GM19397 (cell line): Measurements from ENCODE around the gene MPZL1.
"Not testable (repeated sequence)": the region's sequence is repeated elsewhere in the genome, so short reads cannot be mapped to it uniquely, and the experiment has no call there.

ENCODE experiments used
- ATAC-seq: cut with Tn5 transposase; IDR thresholded peaks from one replicate; pipeline ENCODE4 v1.9.1; 2021; ENCODE audit warnings: mild to moderate bottlenecking, moderate library complexity; ENCODE audit not compliant: unreplicated experiment

MPZL1 gene

DNA sequence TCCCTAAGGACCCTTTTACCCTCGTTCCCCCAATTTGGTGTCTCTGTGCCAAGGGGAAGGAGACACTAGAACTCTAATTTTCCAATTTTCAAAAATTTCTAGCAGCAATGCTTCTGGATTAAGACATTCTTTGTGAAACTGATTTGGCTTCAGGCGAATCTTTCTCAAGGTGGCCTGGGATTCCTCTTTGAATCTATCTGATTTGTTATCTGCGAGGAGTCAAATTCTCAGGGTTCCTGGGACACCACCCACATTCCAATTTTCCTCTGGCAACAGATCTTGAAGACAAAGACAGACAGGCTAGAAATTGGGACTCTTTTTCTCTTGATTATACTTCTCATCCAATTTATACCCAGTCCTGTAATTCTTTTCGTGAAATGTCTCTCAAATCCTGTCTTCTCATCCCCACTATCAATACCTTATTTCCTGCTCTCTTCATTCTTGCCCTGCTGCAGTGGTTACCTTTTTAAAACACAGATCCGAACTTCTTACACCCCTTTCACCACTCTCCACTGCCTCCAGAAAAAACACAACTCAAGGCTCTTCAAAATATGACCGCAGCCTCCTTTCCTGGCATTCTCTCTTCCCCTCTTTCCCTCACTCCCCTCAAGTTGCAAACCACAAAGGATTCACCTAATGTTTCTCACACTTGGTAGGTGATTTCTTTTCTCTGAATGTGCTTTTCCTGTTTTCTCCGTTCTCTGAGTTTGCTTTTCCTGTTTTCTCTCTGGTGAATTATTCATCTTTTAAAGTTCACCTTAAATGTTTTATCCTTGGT, 2.7 kb upstream of the MPZL1 start:
- ATAC-seq = no peak

GRCh38 chr1:167719715-167720421, 1.9 kb upstream of the MPZL1 start:
- ATAC-seq = not testable (repeated sequence)

GRCh38 chr1:167720965-167721616, 691 bp upstream of the MPZL1 start:
- ATAC-seq = no peak

GRCh38 chr1:167722152-167722869, 529 bp downstream of the MPZL1 start:
- ATAC-seq = peak; percentile 31

DNA sequence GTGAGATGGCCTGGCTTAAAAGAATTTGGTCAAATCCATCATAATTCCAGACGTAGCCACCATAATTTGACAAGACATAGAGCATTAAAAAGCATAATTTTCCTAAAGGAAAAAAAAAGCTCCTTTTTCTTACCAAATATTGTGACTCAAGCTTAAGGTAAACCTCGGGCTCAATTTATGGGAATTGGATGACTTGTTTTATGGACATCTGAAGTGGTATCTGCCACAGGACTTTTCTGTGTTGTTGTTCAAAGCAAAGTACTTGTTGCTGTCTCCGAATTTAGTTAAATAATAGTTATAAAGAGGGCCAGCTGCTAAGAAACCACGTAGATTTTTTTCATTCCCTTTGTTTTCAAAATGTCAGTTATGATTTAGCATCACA, 1.1 kb downstream of the MPZL1 start:
- no peak for ATAC-seq

GRCh38 chr1:167723707-167724323, 2.0 kb downstream of the MPZL1 start:
- ATAC-seq = no peak

- no peak for ATAC-seq
Measured at GRCh38 chr1:167726008-167726407, 4.2 kb downstream of the MPZL1 start.

DNA sequence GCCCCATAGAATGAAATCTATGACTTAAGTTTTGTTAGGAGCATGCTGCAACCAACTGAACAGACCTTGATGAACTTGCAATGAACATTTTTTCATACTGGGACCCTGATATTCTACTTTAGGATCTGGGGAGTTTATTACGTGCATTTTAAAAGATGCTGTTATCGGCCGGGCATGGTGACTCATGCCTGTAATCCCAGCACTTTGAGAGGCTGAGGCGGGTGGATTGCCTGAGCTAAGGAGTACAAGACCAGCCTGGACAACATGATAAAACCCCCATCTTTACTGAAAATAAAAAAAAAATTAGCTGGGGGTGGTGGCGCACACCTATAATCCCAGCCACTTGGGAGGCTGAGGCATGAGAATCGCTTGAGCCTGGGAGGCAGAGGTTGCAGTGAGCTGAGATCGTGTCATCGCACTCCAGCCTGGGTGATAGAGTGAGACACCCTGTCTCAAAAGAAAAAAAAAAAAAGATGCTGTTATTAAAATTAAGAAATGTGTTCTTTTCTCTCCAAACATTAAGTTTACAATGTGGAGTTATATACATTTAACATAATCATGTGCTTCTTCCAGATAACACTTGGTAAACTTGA, 7.1 kb downstream of the MPZL1 start:
- ATAC-seq = no peak

- no peak for ATAC-seq
Measured at GRCh38 chr1:167734227-167734626, 12.4 kb downstream of the MPZL1 start.

DNA sequence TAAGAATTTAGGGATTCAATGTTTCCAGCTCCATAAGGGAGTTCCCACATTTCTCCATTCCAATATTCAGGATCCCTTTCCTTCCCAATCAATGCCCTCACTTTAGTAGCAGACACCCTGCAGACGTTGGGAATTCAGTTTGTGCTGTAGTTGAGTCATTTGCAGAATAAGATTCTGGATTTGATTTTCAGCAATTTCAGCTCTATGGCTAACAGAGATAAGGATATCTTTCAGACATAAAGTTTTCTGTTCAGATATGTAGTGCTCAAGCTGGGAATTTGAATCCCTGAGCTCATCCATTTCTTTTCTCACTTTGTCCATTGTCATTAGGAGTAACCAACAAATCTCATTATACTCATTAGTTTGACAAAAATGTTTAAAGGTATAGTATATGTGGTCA, 13.1 kb downstream of the MPZL1 start:
- no peak for ATAC-seq

- ATAC-seq = no peak
Measured at GRCh38 chr1:167737169-167737568, 15.4 kb downstream of the MPZL1 start.

DNA sequence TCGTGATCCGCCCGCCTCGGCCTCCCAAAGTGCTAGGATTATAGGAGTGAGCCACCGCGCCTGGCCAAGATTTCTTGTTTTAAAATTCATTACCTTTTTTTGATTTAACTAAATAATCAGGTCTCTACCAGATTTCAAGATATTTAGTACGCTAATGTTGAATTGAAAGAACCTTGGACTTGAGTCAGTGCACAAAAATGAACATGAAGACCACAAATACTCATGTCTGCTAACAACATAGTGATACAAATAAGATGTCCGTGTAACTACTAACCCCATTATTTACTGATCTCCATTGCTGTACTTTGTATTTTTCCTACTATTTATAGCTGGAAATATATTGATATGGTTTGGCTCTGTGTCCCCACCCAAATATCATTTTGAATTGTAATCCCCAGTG, 16.4 kb downstream of the MPZL1 start:
- ATAC-seq = no peak

GRCh38 chr1:167739752-167740151, 18.0 kb downstream of the MPZL1 start:
- ATAC-seq = no peak

GRCh38 chr1:167741103-167741502, 19.3 kb downstream of the MPZL1 start:
- ATAC-seq = not testable (repeated sequence)

GRCh38 chr1:167742392-167743057, 20.7 kb downstream of the MPZL1 start:
- ATAC-seq = not testable (repeated sequence)

DNA sequence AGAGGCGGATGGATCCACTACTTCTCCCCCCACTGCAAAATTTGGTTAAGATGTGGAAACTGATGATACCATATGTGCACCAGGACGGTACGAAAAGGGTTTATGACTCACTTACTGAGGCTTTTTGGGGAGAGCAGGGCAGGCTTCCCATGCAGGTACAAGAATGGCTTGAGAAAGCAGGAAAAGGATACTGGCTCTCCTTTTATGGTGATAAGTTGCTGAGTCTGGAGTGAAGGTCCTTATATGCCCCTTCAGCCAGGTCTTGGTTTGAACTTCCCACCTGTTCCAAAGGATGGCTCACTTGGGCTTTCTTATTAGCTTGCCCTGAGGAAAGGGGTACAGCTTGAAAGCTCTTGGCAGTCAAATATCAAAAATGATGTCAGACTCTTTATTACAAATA, 23.1 kb downstream of the MPZL1 start:
- ATAC-seq = no peak

GRCh38 chr1:167746013-167746672, 24.4 kb downstream of the MPZL1 start:
- ATAC-seq = no peak

- peak; percentile 73 for ATAC-seq
Measured at GRCh38 chr1:167746988-167747655, 25.3 kb downstream of the MPZL1 start.

GRCh38 chr1:167747988-167748387, 26.2 kb downstream of the MPZL1 start:
- no peak for ATAC-seq
